HG03025 (cell line): ENCODE data around the gene AAMDC.
A peak's percentile ranks its signal among the peaks of the same experiment; 100 is the strongest.

Experiments used
- ATAC-seq: cut with Tn5 transposase; IDR thresholded peaks from one replicate; pipeline ENCODE4 v1.9.1; 2021; ENCODE audit warnings: mild to moderate bottlenecking, moderate library complexity; ENCODE audit not compliant: unreplicated experiment, low FRiP score

AAMDC gene

GRCh38 chr11:77820565-77821348 is at the start of gene AAMDC, which contains the start of gene RSF1:
TSS of gene AAMDC (plus strand) at chr11:77821144. CDS start at chr11:77842497, 21,353 bp downstream.
TSS of gene RSF1 (minus strand) at chr11:77820722. CDS start at chr11:77820714, 8 bp downstream.
- peak; percentile 84 for ATAC-seq

- ATAC-seq, result no peak
Observed at GRCh38 chr11:77775936-77776335, 45.0 kb upstream of the AAMDC start.

- ATAC-seq, result no peak
Observed at GRCh38 chr11:77776455-77776854, 44.5 kb upstream of the AAMDC start.

GRCh38 chr11:77778118-77778517 is 42.8 kb upstream of the AAMDC start:
- no peak for ATAC-seq

GRCh38 chr11:77778549-77778948 is 42.4 kb upstream of the AAMDC start:
- no peak for ATAC-seq

- ATAC-seq, result no peak
Observed at GRCh38 chr11:77779935-77780334, 41.0 kb upstream of the AAMDC start.

- ATAC-seq, result no peak
Observed at GRCh38 chr11:77783025-77783424, 37.9 kb upstream of the AAMDC start.

- no peak for ATAC-seq
Observed at GRCh38 chr11:77784572-77784971, 36.4 kb upstream of the AAMDC start.

- no peak for ATAC-seq
Observed at GRCh38 chr11:77789061-77789730, 31.7 kb upstream of the AAMDC start.

GRCh38 chr11:77789731-77790476 is 31.0 kb upstream of the AAMDC start:
- no peak for ATAC-seq

GRCh38 chr11:77791301-77791700 is 29.6 kb upstream of the AAMDC start:
- ATAC-seq, result no peak

GRCh38 chr11:77793972-77794371 is 27.0 kb upstream of the AAMDC start:
- ATAC-seq, result no peak

- ATAC-seq, result no peak
Observed at GRCh38 chr11:77799338-77799737, 21.6 kb upstream of the AAMDC start.

GRCh38 chr11:77800449-77800848 is 20.5 kb upstream of the AAMDC start:
- no peak for ATAC-seq

GRCh38 chr11:77801477-77801876 is 19.5 kb upstream of the AAMDC start:
- ATAC-seq, result no peak

GRCh38 chr11:77806415-77806814 is 14.5 kb upstream of the AAMDC start:
- ATAC-seq, result no peak

- no peak for ATAC-seq
Observed at GRCh38 chr11:77806993-77807392, 14.0 kb upstream of the AAMDC start.

- no peak for ATAC-seq
Observed at GRCh38 chr11:77813256-77813655, 7.7 kb upstream of the AAMDC start.

- ATAC-seq, result no peak
Observed at GRCh38 chr11:77814848-77815247, 6.1 kb upstream of the AAMDC start.

GRCh38 chr11:77815459-77815858 is 5.5 kb upstream of the AAMDC start:
- ATAC-seq, result no peak

GRCh38 chr11:77819411-77819920 is 1.5 kb upstream of the AAMDC start:
- peak; percentile 40 for ATAC-seq
